ENCODE results near the gene DIAPH3.

The DIAPH3 gene

GRCh38 chr13:59823486-59823885 is 340.2 kb downstream of the DIAPH3 start:
- H3K79me2 ChIP-seq (ENCODE audit: insufficient read depth, low read length): no peaks in the 10 kb centered on the region
- H3K36me3 ChIP-seq (ENCODE audit: insufficient read depth, low read length): no peaks in the 10 kb centered on the region
- no peaks in the 10 kb centered on the region for H3K27me3 ChIP-seq (ENCODE audit: insufficient read depth, low read length, poor library complexity, severe bottlenecking)
- no peak for TF ChIP-seq CTCF (conservative IDR thresholded peaks at IDR 0.05; ENCODE audit: low read length)
- no peak for TF ChIP-seq EZH2phosphoT487 (IDR thresholded peaks at IDR 0.05; ENCODE audit: borderline replicate concordance)
- H2AFZ ChIP-seq (ENCODE audit: low read length): no peak overlapping the region
- H3F3A ChIP-seq (ENCODE audit: low read depth): no peaks in the 10 kb centered on the region
- H3K4me2 ChIP-seq (ENCODE audit: low read depth, low read length, poor library complexity, severe bottlenecking): no peak overlapping the region
- no peak overlapping the region for H3K9ac ChIP-seq (ENCODE audit: low read depth, low read length, poor library complexity, severe bottlenecking)
- H4K20me1 ChIP-seq (ENCODE audit: insufficient read depth, low read length, poor library complexity, severe bottlenecking): no peaks in the 10 kb centered on the region
- H3K9me3 ChIP-seq (ENCODE audit: insufficient read depth, low read depth, low read length): no peaks in the 10 kb centered on the region
- 0 out of 2 replicates have a peak, but pooled peaks cover 3% of the 10 kb centered on the region for H3K9me2 ChIP-seq (replicated peaks; ENCODE audit: low read depth, low read length)
- no peak overlapping the region for H3K4me3 ChIP-seq (ENCODE audit: low read length, poor library complexity, severe bottlenecking)
- H3K4me1 ChIP-seq (ENCODE audit: insufficient read depth, low read length, poor library complexity, severe bottlenecking): no peaks in the 10 kb centered on the region

GRCh38 chr13:59809564-59809963 is 354.2 kb downstream of the DIAPH3 start:
- Histone ChIP-seq H3K4me1 (ENCODE audit: insufficient read depth, low read length, poor library complexity, severe bottlenecking) (no peaks in the 10 kb centered on the region), H3K79me2 (ENCODE audit: insufficient read depth, low read length) (no peaks in the 10 kb centered on the region), H3K9me2 (replicated peaks; ENCODE audit: low read depth, low read length) (no peaks in the 10 kb centered on the region), H3K9me3 (ENCODE audit: insufficient read depth, low read depth, low read length) (no peaks in the 10 kb centered on the region), H3K4me2 (ENCODE audit: low read depth, low read length, poor library complexity, severe bottlenecking) (no peak overlapping the region), H4K20me1 (ENCODE audit: insufficient read depth, low read length, poor library complexity, severe bottlenecking) (no peaks in the 10 kb centered on the region), H3F3A (ENCODE audit: low read depth) (no peaks in the 10 kb centered on the region), H3K36me3 (ENCODE audit: insufficient read depth, low read length) (no peaks in the 10 kb centered on the region), H3K4me3 (ENCODE audit: low read length, poor library complexity, severe bottlenecking) (no peak overlapping the region), H3K9ac (ENCODE audit: low read depth, low read length, poor library complexity, severe bottlenecking) (no peak overlapping the region), H3K27me3 (ENCODE audit: insufficient read depth, low read length, poor library complexity, severe bottlenecking) (no peaks in the 10 kb centered on the region), H2AFZ (ENCODE audit: low read length) (no peak overlapping the region)
- no peak for TF ChIP-seq CTCF (conservative IDR thresholded peaks at IDR 0.05; ENCODE audit: low read length)
- no peak for TF ChIP-seq EZH2phosphoT487 (IDR thresholded peaks at IDR 0.05; ENCODE audit: borderline replicate concordance)

GRCh38 chr13:59806801-59807200 is 356.9 kb downstream of the DIAPH3 start:
- H3K79me2 ChIP-seq (ENCODE audit: insufficient read depth, low read length): no peaks in the 10 kb centered on the region
- H3K9ac ChIP-seq (ENCODE audit: low read depth, low read length, poor library complexity, severe bottlenecking): no peak overlapping the region
- TF ChIP-seq EZH2phosphoT487 (IDR thresholded peaks at IDR 0.05; ENCODE audit: borderline replicate concordance) (no peak), CTCF (conservative IDR thresholded peaks at IDR 0.05; ENCODE audit: low read length) (no peak)
- no peak overlapping the region for H3K4me3 ChIP-seq (ENCODE audit: low read length, poor library complexity, severe bottlenecking)
- H3K4me2 ChIP-seq (ENCODE audit: low read depth, low read length, poor library complexity, severe bottlenecking): no peak overlapping the region
- no peaks in the 10 kb centered on the region for H3K27me3 ChIP-seq (ENCODE audit: insufficient read depth, low read length, poor library complexity, severe bottlenecking)
- no peaks in the 10 kb centered on the region for H4K20me1 ChIP-seq (ENCODE audit: insufficient read depth, low read length, poor library complexity, severe bottlenecking)
- no peaks in the 10 kb centered on the region for H3K36me3 ChIP-seq (ENCODE audit: insufficient read depth, low read length)
- no peaks in the 10 kb centered on the region for H3F3A ChIP-seq (ENCODE audit: low read depth)
- no peak overlapping the region for H2AFZ ChIP-seq (ENCODE audit: low read length)
- no peaks in the 10 kb centered on the region for H3K9me2 ChIP-seq (replicated peaks; ENCODE audit: low read depth, low read length)
- no peaks in the 10 kb centered on the region for H3K4me1 ChIP-seq (ENCODE audit: insufficient read depth, low read length, poor library complexity, severe bottlenecking)
- no peaks in the 10 kb centered on the region for H3K9me3 ChIP-seq (ENCODE audit: insufficient read depth, low read depth, low read length)
